ENCODE measurements around the gene RFESD.

GRCh38 chr5:95611396-95611795 is 35.2 kb upstream of the RFESD start:
- TF ChIP-seq, protein P1, sequence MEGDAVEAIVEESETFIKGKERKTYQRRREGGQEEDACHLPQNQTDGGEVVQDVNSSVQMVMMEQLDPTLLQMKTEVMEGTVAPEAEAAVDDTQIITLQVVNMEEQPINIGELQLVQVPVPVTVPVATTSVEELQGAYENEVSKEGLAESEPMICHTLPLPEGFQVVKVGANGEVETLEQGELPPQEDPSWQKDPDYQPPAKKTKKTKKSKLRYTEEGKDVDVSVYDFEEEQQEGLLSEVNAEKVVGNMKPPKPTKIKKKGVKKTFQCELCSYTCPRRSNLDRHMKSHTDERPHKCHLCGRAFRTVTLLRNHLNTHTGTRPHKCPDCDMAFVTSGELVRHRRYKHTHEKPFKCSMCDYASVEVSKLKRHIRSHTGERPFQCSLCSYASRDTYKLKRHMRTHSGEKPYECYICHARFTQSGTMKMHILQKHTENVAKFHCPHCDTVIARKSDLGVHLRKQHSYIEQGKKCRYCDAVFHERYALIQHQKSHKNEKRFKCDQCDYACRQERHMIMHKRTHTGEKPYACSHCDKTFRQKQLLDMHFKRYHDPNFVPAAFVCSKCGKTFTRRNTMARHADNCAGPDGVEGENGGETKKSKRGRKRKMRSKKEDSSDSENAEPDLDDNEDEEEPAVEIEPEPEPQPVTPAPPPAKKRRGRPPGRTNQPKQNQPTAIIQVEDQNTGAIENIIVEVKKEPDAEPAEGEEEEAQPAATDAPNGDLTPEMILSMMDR (conservative IDR thresholded peaks at IDR 0.05 in 1 of 2, IDR thresholded peaks at IDR 0.05 in 1 of 2; ENCODE audit: extremely low read depth in 1 of 2, insufficient read depth in 1 of 2, low read depth in 1 of 2, low read length in 2 of 2) = no peak
- TF ChIP-seq EZH2 (IDR thresholded peaks at IDR 0.05; ENCODE audit: borderline replicate concordance, low read length) = no peak

Data from mammary epithelial cell (primary cell).